SK-N-MC (cell line): Measurements from ENCODE around the gene MDM4.

Experiments
- EZH2 ChIP-seq: fragments of 200-600 bp; sonication (generic); IDR thresholded peaks from one replicate; pipeline ENCODE4 v1.6.1; 2017; ENCODE audit warnings: antibody characterized with exemption
- POLR2AphosphoS5 ChIP-seq: IDR thresholded peaks from 2 replicates; pipeline ENCODE4 v1.6.1; 2012; ENCODE audit warnings: mild to moderate bottlenecking, low read depth, low read length, borderline replicate concordance

- TF ChIP-seq EZH2 (no peak), POLR2AphosphoS5 (no peak)
Measured at GRCh38 chr1:204513117-204513716, 3.0 kb upstream of the MDM4 start.
